T follicular helper cell (primary cell): ENCODE data around the gene CCNL1.
"Not testable (repeated sequence)": the region's sequence is repeated elsewhere in the genome, so short reads cannot be mapped to it uniquely, and the experiment has no call there.

Experiments
- DNase-seq: peaks from one replicate; pipeline ENCODE4 v3.0.0-alpha.2; 2020; ENCODE audit warnings: low read depth

Gene CCNL1

DNA sequence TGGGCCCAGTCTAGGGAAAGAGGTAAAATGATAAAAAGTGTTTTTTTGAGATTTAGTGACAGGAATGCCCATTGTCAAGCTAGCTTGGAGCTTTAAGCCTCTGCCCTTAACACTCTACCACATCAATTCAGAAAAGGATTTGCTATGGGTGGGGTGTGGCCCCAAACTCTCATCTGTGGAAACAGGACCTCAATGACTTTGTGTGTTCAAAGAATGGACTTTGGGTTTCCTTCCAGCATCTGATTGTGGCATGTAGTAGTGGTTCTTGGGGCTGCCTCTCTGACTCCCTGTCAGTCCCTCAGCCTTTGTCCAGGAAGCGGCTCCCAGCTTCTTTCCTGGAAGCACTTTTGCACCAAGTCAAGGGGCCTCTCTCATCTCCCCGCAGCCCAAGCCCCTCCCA, 56.1 kb downstream of the CCNL1 start:
- DNase-seq: no peak

DNA sequence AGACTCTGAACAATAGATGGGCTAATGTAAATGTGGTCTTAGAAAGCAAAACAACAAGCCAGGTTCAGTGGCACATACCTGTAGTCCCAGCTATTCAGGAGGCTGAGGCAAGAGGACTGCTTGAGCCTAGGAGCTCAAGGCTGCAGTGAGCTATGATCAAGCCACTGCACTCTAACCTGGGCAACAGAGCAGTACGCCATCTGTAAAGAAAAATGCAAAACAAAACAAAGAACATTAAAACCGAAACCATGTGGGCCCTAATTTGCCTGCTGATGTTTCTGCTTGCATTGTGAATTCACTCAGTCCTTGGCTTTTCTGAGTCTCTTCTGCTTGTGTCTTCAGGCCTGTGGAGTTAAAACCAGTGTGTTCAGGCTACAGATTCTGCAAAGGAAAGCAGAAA, 56.7 kb downstream of the CCNL1 start:
- no peak for DNase-seq

DNA sequence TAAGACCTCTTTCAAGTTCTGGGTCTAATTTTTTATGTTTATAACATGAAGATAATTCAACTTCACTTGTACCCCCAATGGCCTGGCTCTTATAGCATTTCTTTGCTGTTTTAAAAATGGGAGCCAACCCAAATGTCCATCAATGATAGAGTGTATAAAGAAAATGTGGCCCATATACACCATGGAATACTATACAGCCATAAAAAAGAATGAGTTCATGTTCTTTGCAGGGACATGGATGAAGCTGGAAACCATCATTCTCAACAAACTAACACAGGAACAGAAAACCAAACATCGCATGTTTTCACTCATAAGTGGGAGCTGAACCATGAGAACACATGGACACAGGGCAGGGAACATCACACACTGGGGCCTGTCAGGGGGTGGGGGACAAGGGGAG, 57.4 kb downstream of the CCNL1 start:
- not testable (repeated sequence) for DNase-seq

DNA sequence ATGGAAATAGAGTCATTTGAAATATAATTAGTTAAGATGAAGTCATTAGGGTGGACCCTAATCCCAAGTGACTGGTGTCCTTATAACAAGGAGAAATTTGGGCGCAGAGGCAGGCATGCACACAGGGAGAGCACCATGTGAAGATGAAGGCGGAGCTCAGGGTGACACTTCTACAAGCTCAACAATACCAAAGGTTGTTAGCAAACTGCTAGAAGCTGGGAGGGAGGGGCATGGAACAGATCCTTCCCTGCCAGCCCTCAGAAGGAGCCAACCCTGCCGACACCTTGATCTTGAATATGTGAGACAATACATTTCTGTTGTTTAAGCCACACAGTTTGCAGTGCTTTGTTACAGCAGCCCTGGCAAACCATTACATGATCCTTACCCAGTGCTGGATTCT, 57.8 kb downstream of the CCNL1 start:
- no peak for DNase-seq

DNA sequence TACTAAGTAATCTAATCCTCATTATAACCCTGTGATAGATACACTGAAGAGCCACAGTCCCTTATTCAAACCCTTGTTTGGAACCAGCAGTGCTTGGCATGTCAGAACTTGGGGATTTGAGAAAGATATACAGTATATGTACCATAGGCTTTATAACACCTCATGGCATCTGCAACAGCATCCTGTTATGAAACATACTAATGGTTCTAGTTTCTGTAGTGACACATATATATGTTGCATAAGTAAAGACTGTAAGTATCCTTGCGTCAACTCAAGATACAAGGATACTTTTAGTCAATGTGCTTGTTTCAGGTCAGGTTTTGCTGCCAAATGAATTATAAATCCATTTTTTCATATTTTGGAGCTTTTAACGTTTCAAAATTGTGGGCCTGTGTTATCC, 58.5 kb downstream of the CCNL1 start:
- DNase-seq: no peak

DNA sequence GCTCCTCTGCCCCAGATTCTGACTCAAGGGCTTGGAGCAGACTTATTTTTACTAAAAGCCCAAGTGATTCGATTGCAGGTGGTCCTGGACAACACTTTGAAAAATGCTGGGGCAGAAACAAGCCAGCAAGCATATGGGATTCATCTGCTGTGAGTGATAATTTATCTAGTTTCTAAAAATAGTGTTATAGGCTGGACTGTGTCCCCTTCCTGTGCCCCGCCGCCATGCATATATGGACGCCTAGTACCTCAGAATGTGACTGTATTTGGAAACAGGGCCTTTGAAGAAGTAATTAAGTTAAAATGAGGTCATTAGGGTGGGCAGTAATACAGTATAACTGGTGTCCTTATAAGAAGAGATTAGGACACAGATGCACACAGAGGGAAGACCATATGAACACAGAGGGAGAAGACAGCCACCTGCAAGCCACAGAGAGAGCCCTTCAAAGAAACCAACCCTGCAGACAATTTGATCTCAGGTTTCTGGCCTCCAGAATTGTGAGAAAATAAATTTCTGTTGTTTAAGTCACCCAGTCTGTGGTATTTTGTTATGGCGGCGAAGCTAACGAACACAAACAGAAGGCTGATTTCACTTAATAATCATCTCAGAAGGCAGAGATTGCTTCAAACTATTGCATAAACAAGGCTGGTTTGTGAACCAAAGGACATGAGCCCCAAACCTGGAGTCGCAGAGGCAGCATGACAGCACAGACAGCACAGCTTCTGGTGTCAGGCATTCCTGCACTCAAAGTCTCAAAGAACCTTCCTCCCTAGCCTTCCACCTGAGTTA, 59.1 kb downstream of the CCNL1 start:
- no peak for DNase-seq

DNA sequence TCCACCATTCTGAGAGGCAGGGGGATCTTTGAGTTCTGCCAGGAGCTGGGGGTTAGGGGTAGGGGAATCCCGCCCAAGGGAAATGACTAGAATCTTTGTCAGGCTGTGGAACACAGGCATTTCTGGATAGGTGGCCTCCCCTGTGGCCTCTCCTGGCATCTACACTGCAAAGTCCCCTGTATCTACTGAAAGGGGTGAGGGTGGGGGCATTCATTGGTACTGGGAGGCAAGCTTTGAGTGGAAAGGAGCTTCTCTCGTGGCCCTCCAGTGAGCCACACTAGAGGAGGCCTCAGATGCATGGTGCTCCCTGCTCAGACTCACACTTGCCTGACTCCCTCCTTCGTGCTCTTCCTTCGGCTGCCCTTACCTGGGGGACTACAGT, 59.9 kb downstream of the CCNL1 start:
- no peak for DNase-seq

DNA sequence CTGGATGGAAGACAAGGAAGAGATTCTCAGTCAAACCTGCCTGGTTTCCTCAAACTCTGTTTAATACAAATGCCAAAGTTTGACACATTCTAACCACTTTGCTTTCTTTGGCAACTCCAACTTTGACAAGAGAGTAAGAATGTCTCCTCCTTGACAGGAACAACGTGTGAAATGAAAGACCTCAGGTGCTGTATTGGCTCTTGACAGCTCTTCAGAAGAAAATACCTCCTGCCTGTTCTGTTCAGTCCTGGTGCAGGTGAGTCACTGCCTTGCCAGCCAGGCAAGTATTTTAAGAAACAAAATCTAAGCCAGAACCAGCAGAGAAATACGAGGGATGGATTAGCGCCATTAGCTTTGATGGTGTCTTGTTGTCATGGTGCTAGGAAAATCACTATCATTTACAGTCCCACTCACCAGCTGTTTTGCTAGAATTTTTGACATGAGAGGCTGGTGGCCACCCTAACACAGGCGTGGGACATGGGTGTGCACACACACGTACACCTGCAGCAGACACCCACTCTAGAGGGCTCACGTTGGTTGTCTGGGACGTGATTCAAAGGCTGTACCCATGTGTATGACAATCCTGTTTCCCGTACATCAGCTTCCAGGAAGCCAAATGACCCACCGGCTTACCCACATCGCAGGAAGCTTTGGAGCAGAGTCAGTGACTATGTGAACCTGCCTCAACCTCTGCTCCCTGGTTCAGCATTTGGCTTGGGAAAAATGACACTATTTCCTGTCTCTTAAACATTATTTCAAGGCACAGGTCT, 60.4 kb downstream of the CCNL1 start:
- DNase-seq: no peak

DNA sequence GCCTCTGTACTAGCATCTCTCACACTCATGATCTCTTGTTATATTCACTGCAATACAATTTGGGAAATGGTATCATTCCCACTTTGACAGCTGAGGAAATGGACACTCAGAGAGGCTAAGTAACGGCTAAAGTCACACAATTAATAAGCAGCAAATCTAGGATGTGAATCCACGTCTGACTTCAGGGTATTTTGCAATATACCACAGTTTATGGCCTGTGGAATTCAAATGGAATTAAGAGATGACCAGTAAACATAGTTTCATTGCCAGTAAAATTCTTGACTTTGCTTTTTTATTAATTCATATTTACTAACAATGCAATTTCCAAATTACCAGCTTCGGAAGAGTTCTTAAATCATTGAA, 61.1 kb downstream of the CCNL1 start:
- no peak for DNase-seq

DNA sequence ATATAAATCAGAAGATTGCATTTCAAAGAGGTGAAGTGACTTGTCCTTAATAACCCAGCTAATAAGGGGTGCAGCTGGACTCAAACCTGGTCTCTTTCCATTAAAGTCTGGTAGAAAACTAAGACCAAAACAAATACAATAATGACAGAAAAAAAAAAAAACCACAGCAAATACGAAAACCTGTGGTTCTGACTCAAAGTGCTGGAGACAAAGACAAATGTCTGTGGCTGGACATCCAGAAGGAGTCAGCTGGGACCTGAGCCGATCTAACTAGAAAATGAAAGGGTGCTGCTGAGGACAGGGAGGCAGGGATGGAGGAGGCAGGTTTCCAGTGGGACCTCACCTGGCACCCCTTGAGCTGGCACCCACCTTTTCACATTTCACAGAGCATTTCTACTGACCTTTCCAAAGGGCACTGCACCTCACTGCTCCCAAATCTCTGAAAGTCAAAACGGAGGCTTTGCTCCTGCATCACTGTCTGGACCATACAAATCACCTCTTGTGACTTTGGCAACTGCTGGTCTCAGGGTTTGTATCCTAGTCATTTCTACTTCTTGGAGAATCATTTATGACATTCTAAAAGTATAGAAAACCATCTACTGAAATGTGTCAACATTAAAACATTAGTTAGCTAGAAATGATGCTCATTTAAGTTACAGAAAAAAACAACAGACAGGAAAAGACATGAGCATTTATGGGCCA, 61.7 kb downstream of the CCNL1 start:
- no peak for DNase-seq
